IMR-90 (cell line): ENCODE measurements around the gene GALNT13.

Experiments used
- CTCF ChIP-seq: conservative IDR thresholded peaks from 2 replicates; pipeline ENCODE4 v1.5.1; 2012; ENCODE audit warnings: mild to moderate bottlenecking, low read depth, low read length, improper control_type of control experiment
- NFE2L2 ChIP-seq: fragments of 150-350 bp; IDR thresholded peaks from 2 replicates; pipeline ENCODE4 v1.6.1; 2016; ENCODE audit warnings: low read depth, mild to moderate bottlenecking, low read length
- POLR2A ChIP-seq: IDR thresholded peaks from 2 replicates; pipeline ENCODE4 v1.6.1; 2012; ENCODE audit warnings: mild to moderate bottlenecking, low read depth, low read length
- RCOR1 ChIP-seq: IDR thresholded peaks from 2 replicates; pipeline ENCODE4 v1.6.1; 2012; ENCODE audit warnings: mild to moderate bottlenecking, low read length, improper control_type of control experiment; ENCODE audit not compliant: insufficient replicate concordance

DNA sequence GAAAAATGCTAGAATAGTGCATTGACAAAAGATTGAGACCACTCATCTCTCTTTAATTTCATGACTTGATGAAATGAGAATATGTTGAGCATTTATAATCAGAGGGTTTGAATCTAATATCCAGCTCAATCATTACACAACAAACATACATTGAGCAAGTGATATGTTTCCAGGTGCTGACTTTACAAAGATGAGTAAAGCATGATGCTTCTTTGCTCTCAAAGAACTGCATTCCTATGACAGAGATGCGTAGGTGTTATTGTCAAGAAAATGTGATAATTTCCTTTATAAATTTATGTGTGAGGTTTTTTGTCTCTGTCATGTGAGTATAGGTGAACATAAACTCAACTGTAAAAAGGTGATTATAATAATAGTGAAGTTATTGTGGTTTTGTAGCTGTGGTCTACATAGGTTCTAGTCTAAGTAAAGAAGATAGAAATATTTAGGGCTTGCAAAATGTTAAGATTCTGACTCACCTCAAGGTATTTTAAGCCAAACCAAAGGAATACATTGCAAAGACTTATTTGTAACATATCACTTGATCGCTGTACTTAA lies 389.8 kb downstream of the GALNT13 start:
- TF ChIP-seq CTCF (no peak), NFE2L2 (no peak), POLR2A (no peak), RCOR1 (no peak)
